Measurements from ENCODE around the gene ENDOG.
"Not testable (repeated sequence)": the region's sequence is repeated elsewhere in the genome, so short reads cannot be mapped to it uniquely, and the experiment has no call there.

Gene ENDOG

GRCh38 chr9:128818099-128818838, at the start of gene ENDOG:
Gene ENDOG, plus strand, starts transcription at chr9:128818500. Its CDS starts 185 bp downstream, at chr9:128818685.
- peak; percentile 97 for DNase-seq

DNA sequence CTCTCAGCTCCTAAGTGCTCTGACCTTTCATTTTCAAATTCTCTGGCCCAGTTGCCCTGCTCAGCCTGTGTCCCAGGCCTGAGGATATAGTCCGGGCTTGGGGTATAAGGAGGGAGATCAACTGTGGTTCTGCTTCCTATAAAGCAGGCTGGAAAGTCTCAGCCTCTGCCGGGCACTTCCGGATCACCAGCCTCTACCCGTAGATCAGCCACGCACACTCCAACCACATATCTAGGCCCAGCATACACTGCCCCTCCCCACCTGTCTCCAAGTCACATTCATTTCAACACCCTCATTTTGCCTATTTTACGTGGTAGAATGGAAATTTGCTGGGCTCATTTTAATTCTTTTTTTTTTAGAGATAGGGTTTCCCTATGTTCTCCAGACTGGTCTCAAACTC, 49.7 kb upstream of the ENDOG start:
- DNase-seq = no peak

- DNase-seq = no peak
Observed at GRCh38 chr9:128770286-128771030, 47.8 kb upstream of the ENDOG start.

GRCh38 chr9:128771094-128771721, 47.1 kb upstream of the ENDOG start:
- DNase-seq = no peak

- DNase-seq = peak; percentile 95
Observed at GRCh38 chr9:128771745-128772519, 46.4 kb upstream of the ENDOG start, which contains the start of gene ZER1. Gene ZER1, minus strand, starts transcription at chr9:128771927. Its CDS starts 16,362 bp downstream, at chr9:128755565.

- DNase-seq = no peak
Observed at GRCh38 chr9:128773049-128773448, 45.3 kb upstream of the ENDOG start.

DNA sequence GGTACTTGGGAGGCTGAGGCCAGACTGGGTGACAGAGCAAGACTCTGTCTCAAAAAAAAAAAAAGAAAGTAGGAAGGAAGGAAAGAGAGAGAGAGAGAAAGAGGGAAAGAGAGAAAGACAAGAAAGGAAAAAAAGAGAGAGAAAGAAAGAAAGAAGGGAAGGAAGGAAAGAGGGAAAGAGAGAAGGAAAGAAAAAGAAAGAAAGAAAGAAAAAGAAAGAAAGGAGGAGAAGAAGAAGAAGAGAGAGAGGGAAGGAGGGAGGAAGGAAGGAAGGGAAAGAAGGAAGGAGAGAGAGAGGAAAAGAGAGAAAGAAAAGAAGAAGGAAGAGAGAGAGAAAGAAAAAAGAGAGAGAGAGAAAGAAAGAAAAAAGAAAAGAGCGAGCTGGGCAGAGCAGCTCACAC, 43.5 kb upstream of the ENDOG start:
- DNase-seq = no peak

DNA sequence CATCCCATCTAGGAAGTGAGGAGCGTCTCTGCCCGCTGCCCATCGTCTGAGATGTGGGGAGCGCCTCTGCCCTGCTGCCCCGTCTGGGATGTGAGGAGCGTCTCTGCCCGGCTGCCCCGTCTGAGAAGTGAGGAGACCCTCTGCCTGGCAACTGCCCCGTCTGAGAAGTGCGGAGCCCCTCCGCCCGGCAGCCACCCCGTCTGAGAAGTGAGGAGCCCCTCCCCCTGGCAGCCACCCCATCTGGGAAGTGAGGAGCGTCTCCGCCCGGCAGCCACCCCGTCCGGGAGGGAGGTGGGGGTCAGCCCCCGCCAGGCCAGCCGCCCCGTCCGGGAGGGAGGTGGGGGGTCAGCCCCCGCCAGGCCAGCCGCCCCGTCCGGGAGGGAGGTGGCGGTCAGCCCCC, 38.2 kb upstream of the ENDOG start:
- DNase-seq = not testable (repeated sequence)

DNA sequence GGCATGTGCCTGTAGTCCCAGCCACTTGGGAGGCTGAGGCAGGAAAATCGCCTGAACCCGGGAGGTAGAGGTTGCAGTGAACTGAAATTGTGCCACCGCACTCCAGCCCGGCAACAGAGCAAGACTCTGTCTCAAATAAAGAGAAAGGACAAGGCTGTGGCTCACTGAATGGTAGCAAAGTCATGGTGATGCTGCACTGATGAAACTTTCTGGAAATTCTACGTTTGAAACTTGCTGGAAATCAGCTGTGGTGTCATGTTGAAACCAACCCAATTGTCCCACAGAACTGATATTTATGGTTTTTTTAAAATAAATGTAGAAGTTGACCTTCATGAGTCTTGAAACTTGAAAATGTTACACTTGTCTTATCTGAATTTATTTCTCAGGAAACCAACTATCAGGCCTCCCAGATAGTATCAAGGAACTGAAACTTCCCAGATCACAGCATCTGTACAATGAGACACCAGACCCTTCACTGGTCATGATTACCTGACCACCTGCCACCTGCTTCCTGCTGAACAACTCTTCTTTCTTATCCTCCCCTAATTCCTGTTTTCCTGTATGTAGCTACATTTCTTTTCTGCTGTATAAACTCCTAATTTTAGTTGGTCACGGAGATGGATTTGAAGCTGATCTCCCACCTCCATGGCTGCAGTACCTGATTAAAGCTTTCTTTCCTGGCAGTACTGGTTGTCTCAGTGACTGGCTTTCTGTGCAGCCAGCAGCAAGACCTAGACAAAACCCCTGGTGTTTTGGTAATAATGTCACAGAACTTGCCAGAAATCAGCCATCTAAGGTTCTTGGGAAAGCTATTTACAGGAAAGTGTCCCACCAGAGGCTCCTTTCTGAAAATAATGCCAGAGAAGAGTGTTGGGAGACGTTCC, 36.9 kb upstream of the ENDOG start:
- no peak for DNase-seq

DNA sequence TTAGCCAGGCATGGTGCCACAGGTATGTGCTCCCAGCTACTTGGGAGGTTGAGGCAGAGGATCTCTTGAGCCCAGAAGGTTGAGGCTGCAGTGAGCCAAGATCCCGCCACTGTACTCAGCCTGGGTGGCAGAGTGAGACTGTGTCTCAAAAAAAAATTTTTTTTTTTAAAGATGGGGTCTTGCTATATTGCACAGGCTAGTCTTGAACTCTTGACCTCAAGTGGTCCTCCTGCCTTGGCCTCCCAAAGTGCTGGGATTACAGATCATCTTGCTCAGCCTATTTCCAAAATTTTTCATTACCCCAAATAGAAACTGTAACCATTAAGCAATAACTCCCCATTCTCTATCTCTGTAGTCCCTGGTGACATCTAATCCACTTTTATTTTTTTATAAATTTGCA, 35.6 kb upstream of the ENDOG start:
- DNase-seq = no peak

GRCh38 chr9:128785427-128785826, 32.9 kb upstream of the ENDOG start:
- DNase-seq = no peak

DNA sequence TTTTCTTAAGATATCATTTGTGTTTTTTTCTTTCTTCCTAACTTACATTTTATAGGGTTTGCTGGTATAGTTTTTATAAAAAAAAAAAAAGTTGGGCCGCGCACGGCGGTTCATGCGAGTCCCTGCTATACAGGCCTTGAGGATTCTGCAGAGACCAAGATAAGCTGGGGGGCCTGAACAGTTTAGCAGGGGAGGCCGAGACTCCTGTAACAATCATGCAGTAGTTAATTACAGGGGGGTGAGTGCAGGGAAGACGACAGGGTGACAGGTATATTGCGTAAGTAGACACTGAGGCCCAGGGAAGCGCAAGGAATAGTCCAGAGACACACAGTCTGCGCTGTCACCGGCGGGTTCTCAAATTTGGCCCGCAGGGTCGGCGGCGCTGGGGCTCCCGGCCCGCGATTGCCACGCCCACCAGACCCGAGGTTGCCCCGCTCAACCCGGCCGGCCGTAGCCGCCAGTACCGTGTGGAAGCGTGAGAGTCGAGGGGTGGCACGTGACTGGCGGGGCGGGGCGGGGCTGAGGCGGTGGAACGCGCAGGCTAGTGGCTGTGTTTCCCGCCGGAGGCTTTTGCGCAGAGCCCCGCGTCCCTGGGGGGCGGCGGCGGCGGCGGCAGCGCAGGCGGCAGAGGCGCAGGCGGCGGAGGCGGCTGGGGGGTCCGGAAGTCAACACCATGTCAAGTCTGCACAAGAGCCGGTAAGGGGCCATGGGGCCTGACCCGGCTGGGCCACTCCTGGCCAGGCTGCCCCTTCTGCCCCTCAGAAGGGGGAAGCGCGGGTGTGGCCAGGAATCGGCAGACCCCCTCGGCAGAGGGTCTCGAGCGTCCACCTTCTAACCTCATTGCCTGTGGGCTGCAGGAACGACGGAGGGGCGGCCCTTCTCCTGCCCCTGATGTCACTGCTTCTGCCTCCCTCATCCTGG, 31.4 kb upstream of the ENDOG start, which contains the start of gene TBC1D13:
TSS of gene TBC1D13 (plus strand) at position 573 of the 921 bp plus-strand sequence. CDS start at position 674, 101 bp downstream.
- peak; percentile 88 for DNase-seq

GRCh38 chr9:128787659-128788058, 30.6 kb upstream of the ENDOG start:
- no peak for DNase-seq

DNA sequence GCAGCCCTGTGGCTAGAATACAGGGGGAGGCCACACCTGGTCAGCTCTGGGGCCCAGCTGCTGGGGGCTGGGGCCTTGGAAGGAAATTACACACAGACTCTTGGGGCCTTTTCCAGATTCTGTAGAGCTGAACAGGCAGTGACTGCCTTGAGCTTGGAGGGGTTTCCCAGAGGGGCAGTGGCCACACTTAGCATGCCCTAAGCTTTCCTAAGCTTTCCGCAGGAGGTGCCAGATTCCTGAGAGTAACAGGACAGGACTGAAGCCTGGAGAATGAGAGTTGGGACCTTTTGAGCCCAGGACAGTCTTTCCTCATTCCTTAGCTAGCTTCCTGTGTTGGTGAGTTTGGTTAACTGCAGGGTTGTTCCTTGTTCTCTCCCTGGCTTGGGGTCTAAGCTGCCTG, 29.9 kb upstream of the ENDOG start:
- no peak for DNase-seq

DNA sequence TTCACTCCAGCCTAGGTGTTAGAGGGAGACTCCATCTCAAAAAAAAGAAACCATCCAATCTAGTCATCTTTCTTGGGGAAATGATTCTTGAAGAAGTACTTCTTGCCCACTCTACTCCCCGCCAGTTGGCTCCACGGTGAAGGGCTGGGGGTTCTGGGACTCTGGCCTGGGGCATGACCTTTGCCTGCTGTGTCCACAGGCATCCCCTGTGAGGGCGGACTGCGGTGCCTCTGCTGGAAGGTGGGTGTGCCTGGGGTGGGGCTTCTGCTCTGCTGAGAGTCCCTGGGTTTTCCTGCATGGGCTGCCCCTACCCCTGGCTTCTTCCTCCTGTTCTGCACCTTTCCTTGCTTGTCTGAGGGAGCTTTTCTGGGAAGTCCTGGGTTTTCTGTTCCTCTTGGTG, 27.8 kb upstream of the ENDOG start:
- no peak for DNase-seq

- DNase-seq = no peak
Observed at GRCh38 chr9:128792134-128792533, 26.2 kb upstream of the ENDOG start.

DNA sequence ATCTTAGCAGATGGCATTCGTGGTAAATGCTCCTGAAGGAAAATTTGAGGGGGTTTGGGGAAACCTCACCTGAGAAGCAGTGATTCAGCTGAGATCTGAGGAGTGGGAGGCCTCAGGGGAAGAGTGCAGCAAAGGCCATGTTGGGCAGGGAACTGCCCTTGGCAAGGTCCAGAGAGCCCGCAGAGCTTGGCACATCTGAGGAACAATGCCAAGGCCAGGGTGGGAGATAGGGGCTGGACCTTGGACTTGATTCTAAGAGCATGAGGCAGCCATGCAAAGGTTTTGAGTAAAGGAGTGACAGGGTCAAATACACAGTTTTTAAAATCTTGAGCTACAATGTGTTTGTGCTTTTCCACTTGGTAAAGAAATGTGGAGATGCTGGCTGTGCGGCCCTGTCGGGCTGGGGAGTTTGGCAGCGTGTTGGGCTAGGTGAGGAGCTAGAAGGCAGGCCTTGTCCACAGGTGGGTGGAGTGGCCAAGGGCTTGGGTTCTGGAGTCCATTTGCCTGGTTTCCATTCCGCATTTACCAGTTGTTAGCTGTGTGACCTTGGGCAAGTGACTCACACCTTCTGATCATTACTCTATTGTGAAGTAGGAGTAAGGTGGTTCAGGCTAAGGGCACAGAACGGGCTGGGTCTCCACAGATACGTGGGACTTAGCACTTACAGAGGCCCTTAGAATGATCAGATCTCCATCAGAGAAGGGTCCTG, 25.2 kb upstream of the ENDOG start:
- DNase-seq = no peak

- DNase-seq = not testable (repeated sequence)
Observed at GRCh38 chr9:128794961-128795360, 23.3 kb upstream of the ENDOG start.

- no peak for DNase-seq
Observed at GRCh38 chr9:128798896-128799295, 19.4 kb upstream of the ENDOG start.

DNA sequence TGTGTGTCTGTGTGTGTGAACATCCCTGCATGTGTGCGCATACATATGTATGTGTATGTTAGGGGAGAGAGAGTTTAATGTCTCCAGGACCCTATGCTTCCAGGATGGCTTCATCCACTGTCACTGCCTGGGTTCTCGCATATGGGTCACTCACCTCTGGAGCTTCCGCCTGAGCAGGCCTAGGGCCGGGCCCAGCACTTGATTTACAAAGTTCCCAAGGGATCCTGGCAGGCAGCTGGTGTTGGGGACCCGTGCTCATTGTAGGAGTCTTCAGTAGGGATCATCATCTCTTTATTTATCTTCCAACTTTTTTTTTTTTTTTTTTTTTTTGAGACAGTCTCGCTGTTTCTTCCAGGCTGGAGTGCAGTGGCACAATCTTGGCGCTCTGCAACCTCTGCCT, 18.2 kb upstream of the ENDOG start:
- no peak for DNase-seq
